ENCODE measurements around the gene RXFP3. TPM values are rescaled to one million over a fixed set of nuclear protein-coding genes. Genes with fewer than 3 reads are reported as not detected.

RXFP3 gene
- not detected for total RNA-seq
- long read RNA-seq = 0 reads

- intact Hi-C loops (cut with micrococcal nuclease) = no loop called here
- H3K27me3 ChIP-seq (ENCODE audit: low read depth) = peaks cover 81% of the 10 kb centered on the region
- no peak for DNase-seq
Observed at GRCh38 chr5:33936381-33937016, at the start of gene RXFP3. Gene RXFP3, plus strand, starts transcription at chr5:33936386. Its CDS starts 355 bp downstream, at chr5:33936741.

GRCh38 chr5:33887268-33887667 lies 48.9 kb upstream of the RXFP3 start:
- no peak for TF ChIP-seq CTCF (IDR thresholded peaks at IDR 0.05; ENCODE audit: borderline replicate concordance)
- H3K9me3 ChIP-seq (replicated peaks) = no peaks in the 10 kb centered on the region
- peaks cover 61% of the 10 kb centered on the region for H3K27me3 ChIP-seq (ENCODE audit: low read depth)
- no peak overlapping the region for H3K27ac ChIP-seq (replicated peaks)
- H3K36me3 ChIP-seq = no peaks in the 10 kb centered on the region
- intact Hi-C loops (cut with micrococcal nuclease) = no loop called here
- DNase-seq = no peak
- H3K4me1 ChIP-seq = peaks cover 16% of the 10 kb centered on the region
- H3K4me3 ChIP-seq = no peak overlapping the region

More at GRCh38 chr5:33936381-33937016, at the start of gene RXFP3:
- H3K4me1 ChIP-seq = peaks cover 20% of the 10 kb centered on the region
- no peak within 1 kb of the TSS for H3K27ac ChIP-seq (replicated peaks)
- H3K36me3 ChIP-seq = no peaks in the 10 kb centered on the region
- no peaks in the 10 kb centered on the region for H3K9me3 ChIP-seq (replicated peaks)
- peak within 1 kb of the TSS; percentile 61 for H3K4me3 ChIP-seq
- TF ChIP-seq CTCF (IDR thresholded peaks at IDR 0.05; ENCODE audit: borderline replicate concordance) = no peak

GRCh38 chr5:33888587-33888986 lies 47.6 kb upstream of the RXFP3 start:
- peaks cover 75% of the 10 kb centered on the region for H3K27me3 ChIP-seq (ENCODE audit: low read depth)
- intact Hi-C loops (cut with micrococcal nuclease) = no loop called here
- peak overlapping the region; percentile 19 for H3K4me3 ChIP-seq
- H3K9me3 ChIP-seq (replicated peaks) = no peaks in the 10 kb centered on the region
- no peak for DNase-seq
- no peak for TF ChIP-seq CTCF (IDR thresholded peaks at IDR 0.05; ENCODE audit: borderline replicate concordance)
- H3K36me3 ChIP-seq = no peaks in the 10 kb centered on the region
- peaks cover 22% of the 10 kb centered on the region for H3K4me1 ChIP-seq
- H3K27ac ChIP-seq (replicated peaks) = peak overlapping the region; percentile 30

GRCh38 chr5:33890131-33891032 lies 45.8 kb upstream of the RXFP3 start:
- no peak for TF ChIP-seq CTCF (IDR thresholded peaks at IDR 0.05; ENCODE audit: borderline replicate concordance)
- no peak for DNase-seq
- H3K36me3 ChIP-seq = no peaks in the 10 kb centered on the region
- no peaks in the 10 kb centered on the region for H3K9me3 ChIP-seq (replicated peaks)
- H3K27ac ChIP-seq (replicated peaks) = peak overlapping the region; percentile 69
- peaks cover 22% of the 10 kb centered on the region for H3K4me1 ChIP-seq
- H3K4me3 ChIP-seq = peak overlapping the region; percentile 66
- intact Hi-C loops (cut with micrococcal nuclease) = no loop called here
- H3K27me3 ChIP-seq (ENCODE audit: low read depth) = peaks cover 88% of the 10 kb centered on the region

- no peaks in the 10 kb centered on the region for H3K9me3 ChIP-seq (replicated peaks)
- peak overlapping the region; percentile 66 for H3K4me3 ChIP-seq
- H3K4me1 ChIP-seq = peaks cover 22% of the 10 kb centered on the region
- H3K36me3 ChIP-seq = no peaks in the 10 kb centered on the region
- DNase-seq = no peak
- no peak for TF ChIP-seq CTCF (IDR thresholded peaks at IDR 0.05; ENCODE audit: borderline replicate concordance)
- H3K27me3 ChIP-seq (ENCODE audit: low read depth) = peaks cover 92% of the 10 kb centered on the region
- intact Hi-C loops (cut with micrococcal nuclease) = no loop called here
- peak overlapping the region; percentile 69 for H3K27ac ChIP-seq (replicated peaks)
Observed at GRCh38 chr5:33891446-33891787, 44.8 kb upstream of the RXFP3 start.

Measured in left ventricle myocardium inferior (tissue), 1 donor.